Heart right ventricle (tissue), 16 donors: Measurements from ENCODE around the gene MISP3. TPM values are rescaled to one million over a fixed set of nuclear protein-coding genes. Genes with fewer than 3 reads are reported as not detected.

Experiments
- ATAC-seq, 8 donors: fragments of 200-7000 bp; cut with Tn5 transposase; one replicate each; pipeline ENCODE4 v1.9.1; 2020; ENCODE audit warnings: mild to moderate bottlenecking in 8 of 8, moderate library complexity in 8 of 8, moderate number of reproducible peaks in 1 of 8
- DNase-seq, 2 donors: peaks; one replicate each; pipeline ENCODE4 v3.0.0-alpha.2; 2020
- H3K27ac ChIP-seq, 10 donors: fragments of 200-600 bp; sonication (generic) in 2 of 10; one replicate each; pipeline versions ENCODE4 v1.5.0 to v1.8.0; 2020 to 2022; ENCODE audit warnings: mild to moderate bottlenecking in 3 of 10
- H3K27me3 ChIP-seq, 7 donors: fragments of 200-600 bp; one replicate each; pipeline ENCODE4 v1.8.0; 2021 to 2022; ENCODE audit warnings: mild to moderate bottlenecking in 2 of 7
- H3K36me3 ChIP-seq, 9 donors: fragments of 200-600 bp; sonication (generic) in 1 of 9; one replicate each; pipeline versions ENCODE4 v1.5.0 to v1.8.0; 2020 to 2022; ENCODE audit warnings: mild to moderate bottlenecking in 2 of 9
- H3K4me1 ChIP-seq, 9 donors: fragments of 200-600 bp; sonication (generic) in 1 of 9; one replicate each; pipeline versions ENCODE4 v1.5.0 to v1.8.0; 2020 to 2022; ENCODE audit warnings: mild to moderate bottlenecking in 4 of 9
- H3K4me3 ChIP-seq, 10 donors: fragments of 200-600 bp; sonication (generic) in 2 of 10; one replicate each; pipeline versions ENCODE4 v1.5.0 to v1.8.0; 2020 to 2022; ENCODE audit warnings: mild to moderate bottlenecking in 7 of 10, moderate library complexity in 2 of 10
- H3K9me3 ChIP-seq, 11 donors: fragments of 200-600 bp in 10 of 11; sonication (generic) in 2 of 11; one replicate each; pipeline versions ENCODE4 v1.5.0 to v1.8.0; 2013 to 2022; ENCODE audit warnings: mild to moderate bottlenecking in 2 of 11, control low read depth in 1 of 11, moderate library complexity in 1 of 11
- CTCF ChIP-seq, 9 donors: fragments of 200-600 bp; sonication (generic) in 2 of 9; IDR thresholded peaks; one replicate each; pipeline versions ENCODE4 v1.5.0 to v1.8.0; 2021 to 2022; ENCODE audit warnings: antibody characterized with exemption in 9 of 9, mild to moderate bottlenecking in 5 of 9, moderate library complexity in 1 of 9
- WGBS, 2 donors: extraction: QIAGEN DNeasy Blood & Tissue Kit; methylation state at CpG; one replicate each; pipeline ENCODE4 v1.1.7; 2013; ENCODE audit warnings: inconsistent platforms in 1 of 2; 5-methylcytosine and 5-hydroxymethylcytosine counted together
- intact Hi-C, 10 donors: fragments of 100-400 bp; cut with DNase I; formaldehyde crosslinking; loops; one replicate each; pipeline versions ENCODE4 v1.11.1 to v1.14.2; 2022
- polyA plus RNA-seq, 2 donors: library from polyadenylated mRNA; stranded (reverse); fragments of 200-250 nt; gene quantifications; one replicate each; pipeline ENCODE4 v1.2.3, GENCODE V29; 2013
- total RNA-seq, 10 donors: library from RNA; stranded (reverse); fragmentation: NEBNext Ultra II Directional in 3 of 10; extraction: Animal tissue kit (Norgen Biotek cat#: 25700) in 3 of 10; gene quantifications; one replicate each; pipeline versions ENCODE4 v1.2.1 to v1.2.4, GENCODE V29; 2021 to 2023
- donor health status: Arrhythmogenic right ventricular cardiomyopathy.
- donor health status: ischemic (EF 13 %, LVEDD 7.1; RV severe dilation, severe dysfunction).
- donor health status: healthy with polysubstance abuse.
- donor health status: DM: no; HTN: yes; CAD: no.
- donor health status: DM: no; HTN: no; CAD: no.
- donor health status: ischemic (EF 25% LVEDD 6.9; RV normal size, moderate dysfunction).
- donor health status: ischemic (EF 25% LVEDD 5.7; RV mildly dilated, moderate dysfunction).
- donor health status: healthy.
- donor health status: DM: yes; HTN: yes; CAD: no.
- donor health status: Ischemic cardiomyopathy.
- donor health status: ischemic (EF 35%, LVEDD 5.7; RV mildly dilated, moderate dysfunction).
- donor health status: nonischemic (EF 11% LVEDD 7.7; RV severe dilation, severe dysfunction).
- donor health status: DM: yes; HTN: yes; CAD: no.
- donor health status: PGD.
- donor health status: ischemic (EF 29% LVEDD 5.4; RV normal size, mild dysfunction).
- donor health status: nonischemic (EF 23%, LVEDD 6.1; RV moderate dilation, normal function).

MISP3 gene
- total and polyA plus RNA-seq, 12 donors, result 3.1 to 12.4 (median 5.9) TPM

DNA sequence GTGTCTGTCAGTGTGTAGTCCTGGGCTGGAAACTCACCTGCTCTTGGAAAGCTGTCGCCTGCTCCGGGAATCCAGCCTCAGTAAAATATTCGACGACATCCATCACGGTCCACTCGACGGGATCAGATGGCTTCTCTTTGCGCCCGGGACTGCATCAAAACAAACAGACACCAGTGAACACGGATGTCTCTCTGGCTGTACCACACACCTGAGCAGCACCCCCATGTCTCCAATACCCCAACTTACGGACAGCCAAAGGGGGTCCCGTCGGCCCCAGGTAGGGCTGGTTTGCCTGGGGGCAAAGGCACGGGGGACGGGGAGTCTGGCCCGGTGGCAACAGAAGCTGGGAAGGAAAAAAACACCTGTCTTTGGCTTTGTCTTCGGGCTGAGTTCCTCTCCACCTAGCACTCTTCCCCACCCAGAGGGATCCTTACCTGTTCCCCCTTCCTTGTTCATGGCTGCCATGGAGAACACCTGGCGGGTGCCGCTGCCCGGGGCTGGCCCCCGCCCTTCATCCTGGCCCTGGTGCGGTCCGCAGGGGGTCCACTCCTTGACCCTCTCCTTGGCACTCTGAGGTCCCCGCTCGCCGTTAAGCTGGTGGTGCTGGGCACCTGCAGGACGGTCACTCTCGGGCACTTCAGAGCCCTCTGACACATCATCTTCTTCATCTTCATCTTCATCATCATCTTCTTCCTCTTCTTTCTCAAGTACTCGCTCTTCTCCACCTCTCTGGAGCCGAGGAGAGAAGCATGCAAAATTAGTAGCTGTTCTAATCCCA, 16.2 kb downstream of the MISP3 start:
- H3K4me1 ChIP-seq, result peaks cover 0 to 19% (median 16%) of the 10 kb centered on the region in 9 donors
- ATAC-seq (peak in 1 of 8 donors; percentile 2), DNase-seq (no peak)
- TF ChIP-seq CTCF (IDR thresholded peaks at IDR 0.05), result no peak
- 86 to 90% methylated on average over 30 of the region's 30 CpGs for WGBS, 2 donors
- intact Hi-C loops, result loop anchor here in 1 of 10 donors (10.0 kb wide), 1 partner anchor 46 kb away; the partner anchor contains the start of gene ASF1B
- peak overlapping the region in 7 of 10 donors; percentile 73 to 95 (median 80) for H3K4me3 ChIP-seq
- H3K27me3 ChIP-seq, result no peaks in the 10 kb centered on the region
- H3K27ac ChIP-seq, result peak overlapping the region in 2 of 10 donors; percentile 80 to 98
- peaks cover 0 to 11% (median 8%) of the 10 kb centered on the region in 11 donors for H3K9me3 ChIP-seq
- H3K36me3 ChIP-seq, result peaks cover 0 to 29% (median 10%) of the 10 kb centered on the region in 9 donors

GRCh38 chr19:14089412-14089661, 16.8 kb downstream of the MISP3 start:
- peaks cover 0 to 19% (median 16%) of the 10 kb centered on the region in 9 donors for H3K4me1 ChIP-seq
- ATAC-seq, result no peak
- intact Hi-C loops, result loop anchor here in 1 of 10 donors (10.0 kb wide), 1 partner anchor 45 kb away; the partner anchor contains the start of gene ASF1B

GRCh38 chr19:14089662-14090508, 17.3 kb downstream of the MISP3 start:
- peak in 1 of 8 donors; percentile 9 for ATAC-seq

More at GRCh38 chr19:14089412-14089661, 16.8 kb downstream of the MISP3 start:
- WGBS, 2 donors, result 13 to 14% methylated on average over 16 of the region's 16 CpGs
- no peak for DNase-seq
- Histone ChIP-seq H3K4me3 (peak overlapping the region in 9 of 10 donors; percentile 73 to 95 (median 80)), H3K27ac (peak overlapping the region in 7 of 10 donors; percentile 34 to 98 (median 62)), H3K9me3 (peaks cover 0 to 12% (median 8%) of the 10 kb centered on the region in 11 donors), H3K36me3 (peaks cover 0 to 32% (median 10%) of the 10 kb centered on the region in 9 donors), H3K27me3 (no peaks in the 10 kb centered on the region)
- TF ChIP-seq CTCF (IDR thresholded peaks at IDR 0.05), result peak in 4 of 9 donors; percentile 19 to 24 (median 22)

More at GRCh38 chr19:14089662-14090508, 17.3 kb downstream of the MISP3 start:
- 0 to 1% methylated on average over 95 to 138 of the region's 142 CpGs for WGBS, 2 donors
- no peaks in the 10 kb centered on the region for H3K27me3 ChIP-seq
- H3K27ac ChIP-seq, result peak overlapping the region in 9 of 10 donors; percentile 90 to 99 (median 96)
- H3K36me3 ChIP-seq, result peaks cover 0 to 35% (median 10%) of the 10 kb centered on the region in 9 donors
- peak in 1 of 9 donors; percentile 7 for TF ChIP-seq CTCF (IDR thresholded peaks at IDR 0.05)
- peaks cover 0 to 19% (median 16%) of the 10 kb centered on the region in 9 donors for H3K4me1 ChIP-seq
- intact Hi-C loops, result loop anchor here in 3 of 10 donors (2.0 to 10.0 kb wide), 3 partner anchors 27 to 47 kb away; partner anchors contain the start of genes ASF1B (in 2 of the 3) and PRKACA (in 1 of the 3)
- peak overlapping the region in 9 of 10 donors; percentile 73 to 95 (median 80) for H3K4me3 ChIP-seq
- peak in 1 of 2 donors; percentile 60 for DNase-seq
- H3K9me3 ChIP-seq, result peaks cover 0 to 12% (median 8%) of the 10 kb centered on the region in 11 donors
